HG02623 (cell line): Measurements from ENCODE around the gene ANG.

ENCODE experiments used
- ATAC-seq: cut with Tn5 transposase; IDR thresholded peaks from one replicate; pipeline ENCODE4 v1.9.1; 2021; ENCODE audit warnings: moderate library complexity; ENCODE audit not compliant: unreplicated experiment

Gene ANG

GRCh38 chr14:20675669-20676068, 12.9 kb upstream of the ANG start:
- no peak for ATAC-seq

- ATAC-seq = no peak
These were observed 12.5 kb upstream of the ANG start for GRCh38 chr14:20676072-20676471.

DNA sequence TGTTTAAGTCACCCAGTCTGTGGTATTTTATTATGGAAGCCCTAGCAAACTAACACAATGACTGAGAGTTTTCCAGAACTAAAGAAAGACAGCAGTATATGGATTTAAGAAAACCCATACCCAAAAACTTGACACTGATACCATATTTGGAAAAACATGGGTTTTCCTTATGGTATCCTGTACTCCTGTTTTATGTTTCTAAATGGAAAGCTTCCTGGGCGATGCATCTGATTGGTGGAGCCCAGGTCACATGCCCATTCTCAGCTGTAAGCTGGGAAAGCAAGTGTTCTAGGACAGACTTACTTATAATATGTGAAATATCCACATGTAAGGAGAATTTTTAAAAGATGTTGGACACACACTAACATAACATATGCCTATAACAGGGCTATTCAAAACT, 8.7 kb upstream of the ANG start:
- no peak for ATAC-seq

DNA sequence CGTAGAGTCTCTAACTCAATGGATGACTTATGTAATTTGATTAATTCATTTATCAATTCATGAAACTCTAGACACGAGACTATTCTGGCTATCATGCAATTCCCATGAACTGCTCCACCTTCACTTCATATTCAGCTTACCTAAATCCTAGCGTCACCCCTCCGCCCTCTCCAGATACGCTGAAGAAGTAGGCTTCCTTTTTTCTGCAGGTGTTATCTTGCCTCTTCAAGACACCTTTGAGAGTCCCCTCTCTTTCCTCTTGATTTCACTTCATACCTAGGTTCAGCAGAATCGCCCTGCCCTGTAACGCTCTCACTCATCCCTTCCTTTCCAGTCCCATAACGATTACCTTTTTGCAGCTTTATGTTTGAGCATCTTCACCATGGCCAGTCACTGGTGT, 8.2 kb upstream of the ANG start:
- no peak for ATAC-seq

GRCh38 chr14:20680843-20681347, 7.7 kb upstream of the ANG start:
- no peak for ATAC-seq

DNA sequence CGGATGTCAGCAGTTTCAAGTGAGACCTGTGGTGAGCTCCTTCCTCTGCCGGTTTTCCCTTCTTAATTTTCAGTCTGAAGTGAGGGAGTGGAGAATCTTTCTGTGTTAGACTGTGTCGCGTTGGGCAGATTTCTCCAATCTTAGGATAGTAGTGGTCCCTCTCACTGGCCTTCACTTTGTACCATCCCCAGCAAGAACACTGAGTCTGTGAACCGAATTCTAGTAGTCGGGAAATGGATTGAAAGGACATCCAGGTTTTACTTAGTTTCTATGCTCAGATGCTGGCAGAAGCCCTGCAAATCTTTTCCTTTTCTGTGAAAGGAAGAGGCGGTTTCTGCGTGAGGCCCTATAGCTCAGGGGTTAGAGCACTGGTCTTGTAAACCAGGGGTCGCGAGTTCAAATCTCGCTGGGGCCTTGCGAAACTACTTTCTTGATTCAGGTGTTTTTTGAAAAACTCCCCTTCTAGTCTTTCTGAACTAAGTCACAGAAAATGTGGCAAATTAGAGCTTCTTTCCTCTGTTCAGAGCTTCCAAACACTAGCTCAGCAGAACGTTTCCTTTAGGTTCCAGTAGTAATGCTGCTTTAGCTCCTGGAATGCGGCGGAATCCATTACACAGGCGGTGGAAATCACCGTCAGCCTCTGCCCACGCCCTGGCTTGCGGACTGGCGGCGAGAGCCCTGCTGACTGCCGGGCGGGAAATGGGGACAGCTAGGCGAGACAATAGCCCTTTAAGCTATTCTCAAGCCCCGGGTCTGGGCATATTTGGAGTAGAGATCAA, 7.0 kb upstream of the ANG start:
- no peak for ATAC-seq

- ATAC-seq = no peak
These were observed 6.5 kb upstream of the ANG start for GRCh38 chr14:20682127-20682434.

DNA sequence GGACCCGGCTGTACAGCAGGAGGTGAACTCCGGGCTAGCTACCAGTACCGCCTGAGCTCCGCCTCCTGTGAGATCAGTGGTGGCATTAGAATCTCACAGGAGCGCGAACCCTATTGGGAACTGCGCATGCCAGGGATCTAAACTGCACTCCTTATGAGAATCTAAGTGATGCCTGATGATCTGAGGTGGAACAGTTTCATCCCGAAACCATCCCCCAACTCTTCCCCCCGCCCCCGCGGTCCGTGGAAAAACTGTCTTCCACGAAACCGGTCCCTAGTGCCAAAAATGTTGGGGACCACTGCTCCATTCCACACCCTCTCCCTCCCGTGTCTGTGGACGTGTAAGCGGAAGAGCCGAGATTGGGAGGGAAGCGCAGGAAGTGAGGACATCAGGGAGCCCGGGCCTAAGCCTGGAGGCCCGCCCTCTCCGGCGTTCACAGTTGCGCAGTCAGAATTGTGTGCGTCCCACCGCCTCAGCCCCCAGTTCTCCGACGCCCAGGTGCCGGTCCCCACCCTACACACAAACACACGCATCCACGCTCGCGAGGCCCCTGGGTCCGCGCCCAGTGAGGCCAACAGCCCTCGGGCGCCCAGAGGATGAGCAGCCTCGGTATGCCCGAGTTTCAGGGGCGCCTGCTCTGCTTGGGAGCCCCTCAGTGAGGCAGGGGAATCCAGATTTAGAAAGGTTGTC, 6.0 kb upstream of the ANG start:
- ATAC-seq = peak; percentile 46

DNA sequence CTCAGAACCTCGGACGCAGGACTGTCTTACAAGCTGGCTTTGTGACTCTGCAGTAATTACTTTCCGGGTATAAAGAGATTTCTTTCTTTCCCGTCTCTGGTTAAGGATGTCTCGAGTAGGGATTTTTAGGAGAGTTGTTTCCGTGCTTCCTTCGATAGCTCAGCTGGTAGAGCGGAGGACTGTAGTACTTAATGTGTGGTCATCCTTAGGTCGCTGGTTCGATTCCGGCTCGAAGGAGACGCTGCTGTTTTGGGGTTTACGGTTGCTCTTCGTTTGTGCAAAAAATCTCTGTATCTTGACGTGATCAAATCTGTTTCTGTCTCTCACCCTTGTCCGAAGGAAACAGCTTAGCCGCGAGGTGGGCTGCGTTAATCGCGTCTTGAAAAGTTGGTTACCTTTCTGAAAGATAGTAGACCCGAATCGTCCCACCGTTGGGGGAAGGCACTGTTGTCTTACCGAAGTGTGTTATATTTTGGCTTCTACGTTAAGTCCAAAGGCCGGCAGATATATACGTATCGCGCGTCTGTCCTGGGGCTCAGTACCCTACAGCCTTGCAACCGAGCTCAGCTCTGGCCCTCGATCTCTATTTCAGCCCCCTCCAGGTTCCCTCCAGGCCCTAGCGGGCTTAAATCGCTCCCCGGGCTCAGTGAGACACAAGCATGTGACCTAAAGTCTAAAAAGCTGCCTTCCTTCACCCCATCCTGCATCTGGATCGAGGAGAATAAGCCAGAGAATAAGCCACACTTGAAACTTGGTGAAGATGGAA, 5.3 kb upstream of the ANG start:
- peak; percentile 18 for ATAC-seq

DNA sequence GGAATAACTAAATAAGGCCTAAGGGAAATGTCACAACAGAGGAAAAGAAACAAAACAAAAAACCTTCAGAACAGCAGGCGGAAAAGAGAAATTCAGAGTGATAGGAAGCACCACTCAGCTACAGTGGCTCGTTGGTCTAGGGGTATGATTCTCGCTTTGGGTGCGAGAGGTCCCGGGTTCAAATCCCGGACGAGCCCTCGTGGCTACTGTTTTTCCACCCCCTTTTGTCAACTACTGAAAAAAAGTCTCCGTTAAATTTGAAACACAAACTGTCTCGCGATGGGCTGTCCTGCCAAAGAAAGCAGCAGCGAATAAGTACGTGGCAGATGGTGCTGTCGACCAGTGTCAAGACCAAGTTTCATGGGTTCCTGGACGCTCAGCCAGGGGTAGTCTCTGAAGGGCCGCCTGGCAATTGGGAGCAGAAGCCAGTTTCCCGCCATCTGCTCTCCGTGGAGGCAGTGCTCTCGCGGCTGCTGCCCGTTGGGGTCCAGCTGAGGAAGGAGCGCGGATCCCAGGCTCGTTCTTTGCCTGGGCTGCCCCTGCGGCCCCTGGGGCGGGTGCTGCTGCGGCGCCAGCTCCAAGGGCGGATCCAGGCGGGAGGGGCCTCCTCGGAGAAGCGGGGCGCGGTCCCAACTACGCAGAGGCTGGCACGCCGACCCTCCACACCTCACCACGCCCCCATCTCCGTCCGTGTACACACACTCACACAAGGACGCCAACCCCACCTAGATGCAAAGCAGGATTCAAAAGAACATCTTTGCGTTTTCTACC, 4.5 kb upstream of the ANG start, which contains the start of gene RNASE4:
Gene RNASE4 (plus strand): TSS at position 670 of the 771 bp plus-strand sequence. CDS start 14,812 bp downstream, outside the sequence.
- peak; percentile 21 for ATAC-seq

GRCh38 chr14:20684662-20685456, 3.7 kb upstream of the ANG start:
- ATAC-seq = no peak

- ATAC-seq = no peak
These were observed 2.0 kb upstream of the ANG start for GRCh38 chr14:20686386-20687143.

GRCh38 chr14:20687362-20688166, 1.0 kb upstream of the ANG start:
- no peak for ATAC-seq

GRCh38 chr14:20690848-20691640, 2.5 kb downstream of the ANG start:
- no peak for ATAC-seq

GRCh38 chr14:20692116-20692751, 3.7 kb downstream of the ANG start:
- no peak for ATAC-seq

GRCh38 chr14:20696764-20697163, 8.2 kb downstream of the ANG start:
- ATAC-seq = no peak
